GM12878 (cell line): ENCODE data around the gene COL23A1.

Experiments used
- EP300 ChIP-seq, 2 experiments: fragments of 150-350 bp in 1 of 2; IDR thresholded peaks; 2 replicates each; pipeline ENCODE4 v1.6.1; 2011 to 2012; ENCODE audit warnings: low read depth in 2 of 2, low read length in 2 of 2, borderline replicate concordance in 1 of 2, improper control_type of control experiment in 1 of 2, inconsistent platforms in 1 of 2; ENCODE audit not compliant: control insufficient read depth in 1 of 2
- LARP7 ChIP-seq: fragments of 450-650 bp; IDR thresholded peaks from 2 replicates; pipeline ENCODE4 v1.6.1; 2017; ENCODE audit warnings: mild to moderate bottlenecking
- SREBF1 ChIP-seq: IDR thresholded peaks from 2 replicates; pipeline ENCODE4 v1.6.1; 2012; ENCODE audit warnings: mild to moderate bottlenecking, low read length

GRCh38 chr5:178365501-178366440 is 224.4 kb downstream of the COL23A1 start:
- no peak for TF ChIP-seq EP300 (IDR thresholded peaks at IDR 0.05; ENCODE audit: borderline replicate concordance in 1 of 2, control insufficient read depth in 1 of 2, low read depth in 2 of 2, low read length in 2 of 2)
- no peak for TF ChIP-seq LARP7
- no peak for TF ChIP-seq SREBF1
